ENCODE results near the gene THSD4.
A peak's percentile ranks its signal among the peaks of the same experiment; 100 is the strongest.

Gene THSD4

DNA sequence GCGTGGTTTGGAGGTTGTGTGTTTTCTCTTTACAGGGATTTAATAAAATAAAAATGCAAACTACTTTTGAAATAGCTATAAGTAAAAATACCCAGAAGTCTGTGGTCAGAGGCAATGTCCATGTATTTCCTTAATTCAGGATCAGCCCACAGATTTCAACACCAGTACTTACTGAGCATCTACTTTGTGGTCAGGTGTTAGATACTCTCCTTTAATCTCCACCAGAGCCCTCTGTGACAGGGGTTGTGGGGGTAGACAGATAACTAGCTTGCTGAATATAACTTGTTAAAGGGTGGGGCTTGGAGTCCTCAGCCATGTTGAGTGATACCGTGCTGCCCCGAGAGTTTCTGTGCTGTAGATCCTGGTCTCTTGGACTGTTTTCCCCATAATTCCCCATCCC is 451.0 kb downstream of the THSD4 start:
- no peak for DNase-seq

GRCh38 chr15:71567173-71567572 is 451.9 kb downstream of the THSD4 start:
- no peak for DNase-seq

DNA sequence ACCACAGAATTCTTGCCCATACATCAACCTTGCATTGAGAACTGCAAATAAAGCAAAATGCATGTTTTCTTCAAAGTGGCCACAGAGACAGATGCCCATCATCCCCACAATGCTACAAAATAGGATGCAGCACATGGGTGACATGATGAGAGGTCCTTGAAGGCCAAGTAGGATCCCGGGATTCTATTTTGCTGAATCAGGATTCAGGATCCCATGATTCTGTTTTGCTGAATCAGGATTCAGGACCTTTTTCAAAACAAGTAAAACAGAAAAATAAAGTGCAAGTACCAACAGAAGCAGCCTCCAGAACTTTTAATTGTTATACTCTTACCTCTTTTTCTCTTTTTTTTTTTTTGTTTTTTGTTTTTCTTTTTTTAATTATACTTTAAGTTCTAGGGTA is 453.0 kb downstream of the THSD4 start:
- no peak for DNase-seq

GRCh38 chr15:71570736-71571135 is 455.5 kb downstream of the THSD4 start:
- no peak for DNase-seq

GRCh38 chr15:71571641-71572040 is 456.4 kb downstream of the THSD4 start:
- DNase-seq, result no peak

- no peak for DNase-seq
Measured at GRCh38 chr15:71572452-71573053, 457.3 kb downstream of the THSD4 start.

- no peak for DNase-seq
Measured at GRCh38 chr15:71573599-71573998, 458.3 kb downstream of the THSD4 start.

- DNase-seq, result no peak
Measured at GRCh38 chr15:71575474-71576045, 460.3 kb downstream of the THSD4 start.

- DNase-seq, result no peak
Measured at GRCh38 chr15:71577071-71577470, 461.8 kb downstream of the THSD4 start.

GRCh38 chr15:71581398-71581930 is 466.2 kb downstream of the THSD4 start:
- DNase-seq, result no peak

DNA sequence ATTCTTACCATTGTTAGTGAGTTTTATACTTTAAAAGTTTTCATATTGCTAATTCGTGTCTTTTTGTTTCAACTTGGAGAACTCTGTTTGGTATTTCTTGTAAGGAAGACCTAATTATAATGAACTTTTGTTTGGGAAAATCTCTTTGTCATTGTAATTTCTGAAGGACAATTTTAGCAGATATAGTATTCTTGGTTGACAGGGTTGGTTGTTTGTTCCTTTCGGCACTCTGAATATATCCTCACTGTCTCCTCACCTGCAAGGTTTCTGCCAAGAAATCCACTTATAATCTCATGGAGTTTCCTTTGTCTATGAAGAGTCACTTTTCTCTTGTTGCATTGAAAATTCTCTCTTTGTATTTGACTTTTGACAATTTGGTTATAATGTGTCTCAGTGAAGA is 469.9 kb downstream of the THSD4 start:
- no peak for DNase-seq

GRCh38 chr15:71586463-71586862 is 471.2 kb downstream of the THSD4 start:
- DNase-seq, result no peak

DNA sequence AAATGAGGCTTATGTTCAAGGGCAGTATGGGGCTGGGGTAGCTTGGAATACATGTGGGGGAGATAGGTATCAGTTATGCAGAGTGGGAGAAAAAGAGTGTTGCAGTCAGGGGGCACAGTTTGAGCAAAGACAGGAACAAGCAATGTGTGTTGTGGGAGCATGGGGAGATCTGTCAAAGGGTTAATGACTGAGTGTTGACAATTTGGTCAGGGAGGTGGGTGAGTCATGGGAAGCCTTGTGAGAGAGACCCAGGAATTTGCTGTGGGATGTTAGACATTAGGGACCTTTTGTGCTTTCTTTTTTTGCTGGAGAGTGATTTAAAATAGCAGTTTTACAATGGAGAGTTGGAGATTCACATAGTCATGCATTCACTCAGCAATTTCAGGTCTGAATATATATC is 473.5 kb downstream of the THSD4 start:
- no peak for DNase-seq

GRCh38 chr15:71591057-71591456 is 475.8 kb downstream of the THSD4 start:
- DNase-seq, result no peak

- DNase-seq, result no peak
Measured at GRCh38 chr15:71592203-71592602, 476.9 kb downstream of the THSD4 start.

DNA sequence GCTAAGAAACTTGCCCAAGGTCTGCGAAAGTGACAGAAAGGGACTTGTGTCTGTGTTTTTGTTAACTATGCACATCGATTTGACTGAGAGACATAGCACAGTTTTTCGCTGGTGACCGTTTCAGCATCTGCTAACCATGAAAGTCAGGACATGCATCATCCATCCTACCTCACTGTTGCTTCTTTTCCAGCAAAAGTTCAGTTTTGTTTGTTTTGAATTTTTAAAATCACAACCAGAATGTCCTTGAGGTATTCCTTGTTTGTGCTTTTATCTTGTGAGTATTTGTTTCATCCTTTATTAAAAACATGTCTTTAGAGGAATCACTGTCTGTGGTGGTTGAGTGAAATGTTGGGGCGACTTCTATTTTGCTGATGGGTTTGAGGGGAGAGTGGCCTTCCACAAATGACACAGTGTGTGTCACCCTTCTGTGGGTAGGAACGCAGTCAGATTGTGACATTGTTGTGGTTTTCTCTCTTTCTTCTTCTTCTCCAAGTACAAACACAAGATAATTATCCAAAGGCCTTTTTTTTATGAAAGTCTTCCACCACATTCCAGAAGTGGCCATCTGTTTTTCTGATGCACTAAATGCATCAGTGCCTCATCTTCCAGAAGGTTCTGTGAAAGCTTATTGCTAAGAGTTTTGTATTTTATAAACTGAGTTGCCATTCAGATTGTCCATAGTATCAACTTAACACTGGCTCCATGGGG is 480.7 kb downstream of the THSD4 start:
- DNase-seq, result no peak

- peak; percentile 47 for DNase-seq
Measured at GRCh38 chr15:71596672-71597071, 481.4 kb downstream of the THSD4 start.

DNA sequence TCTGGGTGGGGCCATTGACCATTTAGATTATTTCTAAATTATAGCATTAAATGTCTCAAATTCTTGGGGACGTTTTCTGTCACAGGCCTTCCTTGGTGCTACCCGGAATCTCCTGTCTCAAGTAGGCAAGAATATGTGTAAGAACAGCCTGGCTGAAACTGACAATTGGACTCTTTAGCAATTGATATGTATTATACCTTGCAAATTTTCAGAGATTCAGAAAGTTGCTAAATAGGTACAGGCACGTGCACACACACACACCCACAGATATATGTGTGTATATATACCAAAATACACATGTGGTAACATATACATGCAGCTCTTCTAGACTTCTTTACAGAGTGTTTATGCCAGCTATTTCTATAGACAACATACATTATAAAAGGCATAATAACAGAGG is 481.9 kb downstream of the THSD4 start:
- DNase-seq, result no peak

DNA sequence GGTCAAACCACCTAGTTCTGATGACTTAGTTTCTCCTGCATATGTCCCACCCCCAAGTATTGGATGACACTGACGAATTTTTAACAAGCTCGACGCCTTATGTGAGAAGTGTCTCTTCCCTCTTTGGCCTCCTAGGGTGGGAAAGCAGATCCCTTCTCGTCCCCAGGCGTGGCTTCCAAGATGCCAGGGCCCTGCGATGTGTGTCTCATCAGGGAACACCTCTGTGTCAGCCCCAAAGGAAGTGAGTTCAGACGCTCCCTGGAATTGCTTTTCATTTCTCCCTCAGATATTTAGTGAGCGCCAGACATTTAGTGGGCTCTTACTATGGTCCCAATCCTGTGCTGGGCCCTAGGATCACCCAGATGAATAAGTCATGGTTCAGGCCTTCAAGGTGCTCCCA is 482.4 kb downstream of the THSD4 start:
- DNase-seq, result no peak

GRCh38 chr15:71598741-71599140 is 483.5 kb downstream of the THSD4 start:
- DNase-seq, result no peak

- DNase-seq, result peak; percentile 16
Measured at GRCh38 chr15:71599418-71600151, 484.3 kb downstream of the THSD4 start.

- no peak for DNase-seq
Measured at GRCh38 chr15:71600237-71600636, 485.0 kb downstream of the THSD4 start.

GRCh38 chr15:71601038-71601834 is 486.0 kb downstream of the THSD4 start:
- DNase-seq, result no peak

All from midbrain (tissue), 1 donor.